ENCODE measurements around the gene RPS6KA2.

The RPS6KA2 gene

DNA sequence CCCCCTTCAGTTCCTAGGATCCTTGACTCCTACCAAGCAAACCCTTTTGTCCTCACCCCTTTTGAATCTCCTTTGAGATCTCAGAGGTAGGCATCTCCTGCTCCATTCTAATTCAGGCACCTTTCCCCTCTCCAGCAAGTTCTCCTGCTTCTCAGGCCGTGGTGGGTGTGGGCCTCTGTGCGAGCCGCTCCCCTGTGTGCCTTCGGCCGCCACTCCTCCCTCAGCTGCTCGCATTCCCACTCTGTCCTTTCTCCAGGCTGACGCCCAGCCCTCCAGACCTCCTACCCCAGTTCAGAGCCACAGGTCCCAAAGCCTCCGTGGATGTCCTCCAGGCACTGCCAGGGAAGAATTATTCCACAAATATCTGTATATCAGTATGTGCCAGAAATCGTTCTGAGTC is 19.7 kb upstream of the RPS6KA2 start:
- H3K4me3 ChIP-seq (ENCODE audit: low read depth in 1 of 2, low read length in 2 of 2) = no peak overlapping the region

GRCh38 chr6:166645896-166646295 is 18.8 kb upstream of the RPS6KA2 start:
- H3K9ac ChIP-seq (ENCODE audit: low read depth in 1 of 2, low read length in 2 of 2) = no peak overlapping the region
- peaks cover 0 to 5% of the 10 kb centered on the region in 2 donors for H3K9me3 ChIP-seq (ENCODE audit: control insufficient read depth in 1 of 2, low read length in 2 of 2)
- no peaks in the 10 kb centered on the region for H3K36me3 ChIP-seq (ENCODE audit: control insufficient read depth in 1 of 2, insufficient read depth in 2 of 2, low read length in 2 of 2)
- H3K4me3 ChIP-seq (ENCODE audit: low read depth in 1 of 2, low read length in 2 of 2) = no peak overlapping the region
- no peak overlapping the region for H3K27ac ChIP-seq (ENCODE audit: low read depth, low read length)
- no peaks in the 10 kb centered on the region for H3K4me1 ChIP-seq (ENCODE audit: control insufficient read depth in 1 of 2, insufficient read depth in 2 of 2, low read length in 2 of 2)
- no peaks in the 10 kb centered on the region for H3K27me3 ChIP-seq (ENCODE audit: control insufficient read depth in 1 of 2, insufficient read depth in 2 of 2, low read length in 2 of 2)

More for the DNA sequence above, 19.7 kb upstream of the RPS6KA2 start:
- H3K9ac ChIP-seq (ENCODE audit: low read depth in 1 of 2, low read length in 2 of 2) = no peak overlapping the region
- no peaks in the 10 kb centered on the region for H3K27me3 ChIP-seq (ENCODE audit: control insufficient read depth in 1 of 2, insufficient read depth in 2 of 2, low read length in 2 of 2)
- no peaks in the 10 kb centered on the region for H3K4me1 ChIP-seq (ENCODE audit: control insufficient read depth in 1 of 2, insufficient read depth in 2 of 2, low read length in 2 of 2)
- H3K9me3 ChIP-seq (ENCODE audit: control insufficient read depth in 1 of 2, low read length in 2 of 2) = peaks cover 0 to 5% of the 10 kb centered on the region in 2 donors
- H3K27ac ChIP-seq (ENCODE audit: low read depth, low read length) = no peak overlapping the region
- no peaks in the 10 kb centered on the region for H3K36me3 ChIP-seq (ENCODE audit: control insufficient read depth in 1 of 2, insufficient read depth in 2 of 2, low read length in 2 of 2)

DNA sequence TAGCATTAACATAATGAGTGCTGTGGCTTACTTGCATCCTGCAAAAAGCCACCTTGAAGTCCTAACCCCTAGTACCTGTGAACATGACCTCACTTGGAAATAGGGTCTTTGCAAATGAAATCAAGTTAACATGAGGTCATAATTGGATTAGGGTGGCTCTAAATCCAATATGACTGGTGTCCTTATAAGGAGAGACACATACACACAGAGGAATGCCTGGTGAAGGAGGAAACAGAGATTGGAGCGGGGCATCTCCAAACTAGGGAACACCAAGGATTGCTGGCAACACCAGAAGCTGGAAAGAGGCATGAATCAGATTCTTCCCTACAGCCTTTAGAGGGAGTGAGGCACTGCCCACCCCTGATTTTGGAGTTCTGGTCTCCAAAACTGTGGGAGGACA is 17.6 kb upstream of the RPS6KA2 start:
- H3K9ac ChIP-seq (ENCODE audit: low read depth in 1 of 2, low read length in 2 of 2) = no peak overlapping the region
- peaks cover 0 to 5% of the 10 kb centered on the region in 2 donors for H3K9me3 ChIP-seq (ENCODE audit: control insufficient read depth in 1 of 2, low read length in 2 of 2)
- H3K36me3 ChIP-seq (ENCODE audit: control insufficient read depth in 1 of 2, insufficient read depth in 2 of 2, low read length in 2 of 2) = no peaks in the 10 kb centered on the region
- H3K4me3 ChIP-seq (ENCODE audit: low read depth in 1 of 2, low read length in 2 of 2) = no peak overlapping the region
- no peaks in the 10 kb centered on the region for H3K27me3 ChIP-seq (ENCODE audit: control insufficient read depth in 1 of 2, insufficient read depth in 2 of 2, low read length in 2 of 2)
- peaks cover 3 to 5% of the 10 kb centered on the region in 2 donors for H3K4me1 ChIP-seq (ENCODE audit: control insufficient read depth in 1 of 2, insufficient read depth in 2 of 2, low read length in 2 of 2)
- no peak overlapping the region for H3K27ac ChIP-seq (ENCODE audit: low read depth, low read length)

- Histone ChIP-seq H3K4me1 (ENCODE audit: control insufficient read depth in 1 of 2, insufficient read depth in 2 of 2, low read length in 2 of 2) (peaks cover 3 to 5% of the 10 kb centered on the region in 2 donors), H3K36me3 (ENCODE audit: control insufficient read depth in 1 of 2, insufficient read depth in 2 of 2, low read length in 2 of 2) (no peaks in the 10 kb centered on the region), H3K27me3 (ENCODE audit: control insufficient read depth in 1 of 2, insufficient read depth in 2 of 2, low read length in 2 of 2) (peaks cover 0 to 3% of the 10 kb centered on the region in 2 donors), H3K9ac (ENCODE audit: low read depth in 1 of 2, low read length in 2 of 2) (no peak overlapping the region), H3K4me3 (ENCODE audit: low read depth in 1 of 2, low read length in 2 of 2) (no peak overlapping the region), H3K27ac (ENCODE audit: low read depth, low read length) (no peak overlapping the region), H3K9me3 (ENCODE audit: control insufficient read depth in 1 of 2, low read length in 2 of 2) (peaks cover 0 to 5% of the 10 kb centered on the region in 2 donors)
Measured at GRCh38 chr6:166643891-166644590, 17.0 kb upstream of the RPS6KA2 start.

DNA sequence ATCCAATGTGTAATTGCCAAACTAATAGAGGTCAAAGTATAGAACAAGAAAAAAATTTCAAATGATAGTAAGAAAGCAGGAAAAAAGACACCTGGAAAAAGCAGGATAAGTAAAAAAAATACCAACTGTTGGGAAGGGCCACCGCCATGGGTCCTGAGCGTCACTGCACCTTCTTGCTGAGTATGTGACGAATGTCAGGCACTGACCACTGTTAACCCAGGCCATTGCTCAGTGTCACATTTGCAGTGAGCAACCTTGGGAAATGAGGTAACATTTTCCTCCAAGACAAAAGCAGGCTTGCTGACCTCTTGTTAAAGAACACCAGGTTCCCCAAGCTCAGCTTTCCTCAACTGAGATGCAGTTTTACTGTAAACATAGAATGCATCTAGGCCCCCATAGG is 15.6 kb upstream of the RPS6KA2 start:
- Histone ChIP-seq H3K4me1 (ENCODE audit: control insufficient read depth in 1 of 2, insufficient read depth in 2 of 2, low read length in 2 of 2) (peaks cover 3 to 5% of the 10 kb centered on the region in 2 donors), H3K9me3 (ENCODE audit: control insufficient read depth in 1 of 2, low read length in 2 of 2) (peaks cover 0 to 5% of the 10 kb centered on the region in 2 donors), H3K27ac (ENCODE audit: low read depth, low read length) (no peak overlapping the region), H3K36me3 (ENCODE audit: control insufficient read depth in 1 of 2, insufficient read depth in 2 of 2, low read length in 2 of 2) (no peaks in the 10 kb centered on the region), H3K9ac (ENCODE audit: low read depth in 1 of 2, low read length in 2 of 2) (no peak overlapping the region), H3K4me3 (ENCODE audit: low read depth in 1 of 2, low read length in 2 of 2) (no peak overlapping the region), H3K27me3 (ENCODE audit: control insufficient read depth in 1 of 2, insufficient read depth in 2 of 2, low read length in 2 of 2) (peaks cover 0 to 9% of the 10 kb centered on the region in 2 donors)

DNA sequence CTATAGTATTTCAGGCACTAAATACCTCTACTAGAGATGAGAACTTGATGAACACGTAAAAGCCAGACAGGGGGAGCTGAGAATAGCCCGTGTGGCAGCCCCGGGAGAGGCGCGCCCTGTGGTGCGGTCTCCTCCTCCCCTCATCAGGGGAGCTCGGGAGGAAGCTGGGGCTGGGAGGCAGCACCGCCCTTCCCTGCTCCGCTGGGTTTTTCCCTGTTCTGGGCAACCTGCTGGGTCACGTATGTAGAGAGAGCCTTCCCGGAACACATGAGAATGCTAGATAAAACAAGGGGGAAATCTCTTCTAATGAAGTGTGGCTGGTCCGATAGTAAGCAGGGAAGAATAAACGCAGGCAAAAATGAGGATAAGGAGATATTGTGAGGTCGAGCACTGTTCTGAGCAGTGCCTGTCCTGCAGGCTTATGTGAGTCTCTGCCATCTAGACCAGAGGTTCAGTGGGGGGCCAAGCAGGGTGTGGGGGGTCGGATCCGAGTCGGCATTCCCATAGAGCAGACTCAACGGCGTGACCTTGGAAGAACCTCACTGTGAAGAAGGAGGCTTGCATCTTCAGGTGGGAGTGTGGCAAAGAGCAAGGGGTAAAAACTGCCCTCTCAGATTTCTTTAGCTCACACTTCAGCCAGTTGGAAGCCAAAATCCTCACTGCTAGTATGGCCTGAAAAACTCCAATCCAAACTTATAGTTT is 13.4 kb upstream of the RPS6KA2 start:
- Histone ChIP-seq H3K9ac (ENCODE audit: low read depth in 1 of 2, low read length in 2 of 2) (no peak overlapping the region), H3K36me3 (ENCODE audit: control insufficient read depth in 1 of 2, insufficient read depth in 2 of 2, low read length in 2 of 2) (no peaks in the 10 kb centered on the region), H3K27ac (ENCODE audit: low read depth, low read length) (no peak overlapping the region), H3K4me1 (ENCODE audit: control insufficient read depth in 1 of 2, insufficient read depth in 2 of 2, low read length in 2 of 2) (peaks cover 3 to 5% of the 10 kb centered on the region in 2 donors), H3K9me3 (ENCODE audit: control insufficient read depth in 1 of 2, low read length in 2 of 2) (peaks cover 0 to 5% of the 10 kb centered on the region in 2 donors), H3K4me3 (ENCODE audit: low read depth in 1 of 2, low read length in 2 of 2) (no peak overlapping the region), H3K27me3 (ENCODE audit: control insufficient read depth in 1 of 2, insufficient read depth in 2 of 2, low read length in 2 of 2) (peaks cover 0 to 9% of the 10 kb centered on the region in 2 donors)

DNA sequence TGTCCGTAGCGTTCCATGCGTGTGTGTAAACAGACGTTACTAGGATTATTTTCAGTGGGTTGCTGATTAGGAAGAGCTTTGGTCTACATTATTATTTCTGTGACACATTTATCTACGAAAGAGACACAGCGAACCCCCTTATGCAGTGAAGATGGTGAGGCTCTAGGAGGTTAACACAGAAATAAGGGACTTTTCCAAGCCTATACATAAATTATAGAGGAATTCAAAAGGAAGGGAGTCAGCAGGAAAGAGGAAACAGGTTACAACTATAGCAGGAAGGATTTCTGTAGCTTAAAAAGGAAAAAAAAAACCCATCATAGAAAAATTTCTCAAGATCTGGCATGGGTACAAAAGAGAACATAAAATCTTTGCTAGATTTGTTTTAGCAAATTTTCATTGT is 12.9 kb upstream of the RPS6KA2 start:
- H3K9ac ChIP-seq (ENCODE audit: low read depth in 1 of 2, low read length in 2 of 2) = no peak overlapping the region
- no peaks in the 10 kb centered on the region for H3K36me3 ChIP-seq (ENCODE audit: control insufficient read depth in 1 of 2, insufficient read depth in 2 of 2, low read length in 2 of 2)
- H3K27me3 ChIP-seq (ENCODE audit: control insufficient read depth in 1 of 2, insufficient read depth in 2 of 2, low read length in 2 of 2) = peaks cover 0 to 9% of the 10 kb centered on the region in 2 donors
- peaks cover 0 to 5% of the 10 kb centered on the region in 2 donors for H3K9me3 ChIP-seq (ENCODE audit: control insufficient read depth in 1 of 2, low read length in 2 of 2)
- no peak overlapping the region for H3K4me3 ChIP-seq (ENCODE audit: low read depth in 1 of 2, low read length in 2 of 2)
- H3K4me1 ChIP-seq (ENCODE audit: control insufficient read depth in 1 of 2, insufficient read depth in 2 of 2, low read length in 2 of 2) = peaks cover 3 to 5% of the 10 kb centered on the region in 2 donors
- H3K27ac ChIP-seq (ENCODE audit: low read depth, low read length) = no peak overlapping the region

GRCh38 chr6:166638573-166638964 is 11.5 kb upstream of the RPS6KA2 start:
- H3K36me3 ChIP-seq (ENCODE audit: control insufficient read depth in 1 of 2, insufficient read depth in 2 of 2, low read length in 2 of 2) = no peaks in the 10 kb centered on the region
- no peak overlapping the region for H3K9ac ChIP-seq (ENCODE audit: low read depth in 1 of 2, low read length in 2 of 2)
- peaks cover 3 to 5% of the 10 kb centered on the region in 2 donors for H3K4me1 ChIP-seq (ENCODE audit: control insufficient read depth in 1 of 2, insufficient read depth in 2 of 2, low read length in 2 of 2)
- H3K9me3 ChIP-seq (ENCODE audit: control insufficient read depth in 1 of 2, low read length in 2 of 2) = peaks cover 0 to under 1% of the 10 kb centered on the region in 2 donors
- peaks cover 0 to 9% of the 10 kb centered on the region in 2 donors for H3K27me3 ChIP-seq (ENCODE audit: control insufficient read depth in 1 of 2, insufficient read depth in 2 of 2, low read length in 2 of 2)
- H3K27ac ChIP-seq (ENCODE audit: low read depth, low read length) = no peak overlapping the region
- no peak overlapping the region for H3K4me3 ChIP-seq (ENCODE audit: low read depth in 1 of 2, low read length in 2 of 2)

- Histone ChIP-seq H3K4me1 (ENCODE audit: control insufficient read depth in 1 of 2, insufficient read depth in 2 of 2, low read length in 2 of 2) (peaks cover 3 to 5% of the 10 kb centered on the region in 2 donors), H3K27ac (ENCODE audit: low read depth, low read length) (no peak overlapping the region), H3K9me3 (ENCODE audit: control insufficient read depth in 1 of 2, low read length in 2 of 2) (no peaks in the 10 kb centered on the region), H3K4me3 (ENCODE audit: low read depth in 1 of 2, low read length in 2 of 2) (no peak overlapping the region), H3K9ac (ENCODE audit: low read depth in 1 of 2, low read length in 2 of 2) (no peak overlapping the region), H3K27me3 (ENCODE audit: control insufficient read depth in 1 of 2, insufficient read depth in 2 of 2, low read length in 2 of 2) (peaks cover 0 to 9% of the 10 kb centered on the region in 2 donors), H3K36me3 (ENCODE audit: control insufficient read depth in 1 of 2, insufficient read depth in 2 of 2, low read length in 2 of 2) (no peaks in the 10 kb centered on the region)
Measured at GRCh38 chr6:166637812-166638572, 10.9 kb upstream of the RPS6KA2 start.

- H3K27me3 ChIP-seq (ENCODE audit: control insufficient read depth in 1 of 2, insufficient read depth in 2 of 2, low read length in 2 of 2) = peaks cover 0 to 9% of the 10 kb centered on the region in 2 donors
- H3K36me3 ChIP-seq (ENCODE audit: control insufficient read depth in 1 of 2, insufficient read depth in 2 of 2, low read length in 2 of 2) = no peaks in the 10 kb centered on the region
- peaks cover 3 to 5% of the 10 kb centered on the region in 2 donors for H3K4me1 ChIP-seq (ENCODE audit: control insufficient read depth in 1 of 2, insufficient read depth in 2 of 2, low read length in 2 of 2)
- no peak overlapping the region for H3K9ac ChIP-seq (ENCODE audit: low read depth in 1 of 2, low read length in 2 of 2)
- H3K27ac ChIP-seq (ENCODE audit: low read depth, low read length) = no peak overlapping the region
- H3K9me3 ChIP-seq (ENCODE audit: control insufficient read depth in 1 of 2, low read length in 2 of 2) = no peaks in the 10 kb centered on the region
- H3K4me3 ChIP-seq (ENCODE audit: low read depth in 1 of 2, low read length in 2 of 2) = no peak overlapping the region
Measured at GRCh38 chr6:166636934-166637333, 9.9 kb upstream of the RPS6KA2 start.
